GM21381 (cell line): ENCODE results near the gene TTC23.

Source experiments
- ATAC-seq: cut with Tn5 transposase; IDR thresholded peaks from one replicate; pipeline ENCODE4 v1.9.1; 2021; ENCODE audit warnings: mild to moderate bottlenecking, moderate library complexity; ENCODE audit not compliant: unreplicated experiment

TTC23 gene

DNA sequence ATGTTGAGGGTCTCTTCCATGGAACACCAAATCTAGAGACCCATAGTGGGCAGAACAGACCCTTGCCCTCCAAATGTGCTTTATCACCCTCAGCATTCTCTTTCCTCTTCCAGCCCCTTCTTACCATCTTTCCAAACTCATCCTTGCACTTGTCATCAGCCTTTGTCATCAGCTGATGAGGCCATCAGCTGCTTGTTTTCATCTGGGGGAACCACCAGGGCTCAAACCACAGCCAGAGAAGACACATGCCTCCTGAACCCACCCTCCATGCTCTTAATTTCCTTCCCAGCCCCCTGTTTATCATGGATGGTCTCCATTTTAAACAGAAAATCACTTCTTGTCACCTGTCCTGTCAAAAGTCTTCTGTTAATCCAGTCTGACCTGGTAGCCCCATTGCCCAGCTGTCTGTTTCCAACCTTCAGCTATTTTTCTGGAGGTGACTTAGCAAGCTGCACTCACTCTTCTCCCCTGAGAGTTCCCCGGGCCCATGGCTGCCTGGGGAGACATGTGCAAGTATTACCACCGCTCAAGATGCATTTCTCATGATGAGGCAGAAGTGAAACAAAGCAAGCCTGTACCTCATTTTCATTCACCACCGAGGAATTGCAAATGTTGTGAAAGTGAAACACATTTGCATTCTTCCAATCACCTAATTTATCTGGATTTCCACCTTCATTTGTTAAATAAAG is 159.2 kb downstream of the TTC23 start:
- peak; percentile 99 for ATAC-seq

GRCh38 chr15:99087405-99087943 is 161.9 kb downstream of the TTC23 start:
- ATAC-seq = no peak

DNA sequence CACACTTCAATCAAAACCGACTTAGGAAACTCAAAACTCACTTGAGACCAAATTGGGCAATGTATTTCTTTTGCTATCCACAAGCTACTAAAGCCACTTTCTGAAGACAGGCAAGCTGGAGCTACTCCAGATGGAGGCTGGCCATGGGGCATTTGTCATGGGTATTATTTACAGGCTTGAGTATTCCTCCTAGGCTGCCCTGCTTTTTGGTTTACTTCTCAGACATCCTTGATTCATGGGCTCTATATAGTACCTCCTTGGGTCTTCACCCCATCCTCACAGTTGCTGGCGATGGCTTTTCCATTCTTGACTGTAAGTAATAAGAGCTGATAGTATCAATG is 163.1 kb downstream of the TTC23 start:
- ATAC-seq = no peak
